Activated CD4-positive, alpha-beta T cell treated with anti-CD3 and anti-CD28 coated beads, Interleukin-2, amount 50 U/mL, for 48 hours (primary cell): ENCODE results near the gene SIK3.

Experiments
- DNase-seq, 2 experiments: peaks; one replicate each; pipeline ENCODE4 v3.0.0-alpha.2; 2020

Gene SIK3

DNA sequence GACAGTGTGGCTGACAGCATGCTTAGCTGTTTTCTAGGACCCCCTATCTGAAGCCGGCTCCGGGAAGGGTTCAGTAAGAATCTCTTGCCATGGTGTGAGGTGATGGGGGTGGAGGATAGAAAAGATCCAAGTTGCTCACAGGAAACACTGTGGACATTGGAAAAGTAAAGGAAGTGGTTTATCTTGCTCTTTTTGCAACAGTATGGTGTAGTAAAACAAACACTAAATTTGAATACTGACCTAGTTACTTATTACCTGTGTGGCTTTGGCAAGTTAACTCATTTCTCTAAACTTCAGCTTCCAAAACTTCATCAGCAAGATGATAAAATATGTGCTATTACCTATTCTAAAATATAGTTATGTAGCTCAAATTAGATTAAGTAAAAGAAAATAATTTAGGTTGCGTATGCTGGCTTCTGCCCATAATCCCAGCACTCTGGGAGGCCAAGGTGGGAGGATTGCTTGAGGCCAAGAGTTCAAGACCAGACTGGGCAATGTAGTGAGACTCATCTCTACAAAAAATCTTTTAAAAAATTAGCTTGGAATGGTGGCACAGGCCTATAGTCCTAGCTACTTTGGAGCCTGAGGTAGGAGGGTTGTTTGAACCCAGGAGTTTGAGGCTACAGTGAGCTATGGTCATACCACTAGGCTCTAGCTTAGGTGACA is 209.2 kb downstream of the SIK3 start:
- no peak for DNase-seq

DNA sequence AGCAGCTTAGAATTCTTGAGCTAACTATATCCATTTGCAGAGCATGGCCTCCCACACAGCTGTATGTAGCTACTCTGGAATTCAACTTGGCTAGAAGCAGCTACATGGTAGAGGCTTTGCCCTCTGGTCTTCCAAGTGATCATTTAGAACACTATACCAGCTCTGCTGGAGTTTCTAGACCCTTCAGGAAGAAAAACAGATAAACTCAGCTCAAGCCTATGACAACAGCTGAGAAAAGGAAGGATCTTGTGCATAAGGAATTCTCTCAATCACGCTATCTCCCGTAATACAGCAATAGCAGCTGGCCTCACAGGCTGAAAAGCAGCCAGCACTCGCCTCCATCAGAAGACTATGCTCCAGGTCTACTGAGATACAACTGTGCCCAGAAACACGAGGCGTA is 210.2 kb downstream of the SIK3 start:
- DNase-seq, result no peak

DNA sequence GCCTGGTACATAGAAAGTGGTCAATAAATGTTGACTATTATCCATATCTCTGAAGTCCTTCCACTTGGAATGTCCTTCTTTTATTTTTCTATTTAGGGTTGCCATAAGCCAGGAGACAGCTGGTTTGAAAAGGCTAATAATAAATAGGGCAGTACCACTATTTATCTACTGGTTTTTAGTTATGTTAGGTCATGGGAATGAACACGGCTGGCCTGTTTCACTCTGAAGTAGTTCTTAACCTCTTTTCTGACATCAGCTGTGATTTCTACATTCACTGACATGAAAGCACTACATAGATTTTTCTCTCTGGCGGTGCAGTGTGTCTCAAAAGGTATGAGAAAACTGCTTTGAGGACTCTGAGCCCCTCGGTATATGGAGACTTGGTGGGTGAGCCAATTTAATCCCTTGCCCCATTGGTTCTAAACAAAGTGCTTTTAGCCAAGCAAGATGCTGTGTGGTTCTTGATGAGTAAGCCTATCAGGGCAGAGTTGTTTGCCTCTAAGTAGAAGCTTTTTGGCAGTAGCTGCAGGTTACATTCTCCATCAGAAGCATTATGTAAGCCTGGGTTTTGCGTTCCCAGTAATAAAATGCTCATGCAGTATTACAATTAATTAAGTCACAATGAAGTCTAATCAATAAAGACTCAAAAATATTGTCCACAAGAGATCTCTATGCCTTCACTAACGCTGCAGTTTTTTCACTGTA is 212.1 kb downstream of the SIK3 start:
- DNase-seq, result no peak

DNA sequence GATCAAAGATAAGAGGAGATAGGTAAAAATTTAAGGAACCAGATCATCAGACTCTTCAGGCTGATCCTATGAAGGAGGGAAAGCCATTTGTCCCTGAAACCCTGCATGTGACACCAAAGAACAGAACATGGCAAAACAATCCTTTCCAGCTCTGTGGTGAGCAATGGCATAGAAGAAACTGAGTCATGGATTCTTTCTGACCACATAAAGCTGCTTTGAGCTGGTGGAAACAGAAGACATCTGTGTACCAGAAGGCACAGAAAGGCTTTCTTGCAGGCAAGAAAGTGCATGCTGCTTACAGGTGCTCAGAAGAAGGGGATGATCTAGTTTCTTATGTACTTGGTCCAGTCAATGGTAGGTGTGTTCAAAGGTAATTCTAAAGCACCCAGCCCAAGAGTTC is 215.8 kb downstream of the SIK3 start:
- DNase-seq, result no peak

DNA sequence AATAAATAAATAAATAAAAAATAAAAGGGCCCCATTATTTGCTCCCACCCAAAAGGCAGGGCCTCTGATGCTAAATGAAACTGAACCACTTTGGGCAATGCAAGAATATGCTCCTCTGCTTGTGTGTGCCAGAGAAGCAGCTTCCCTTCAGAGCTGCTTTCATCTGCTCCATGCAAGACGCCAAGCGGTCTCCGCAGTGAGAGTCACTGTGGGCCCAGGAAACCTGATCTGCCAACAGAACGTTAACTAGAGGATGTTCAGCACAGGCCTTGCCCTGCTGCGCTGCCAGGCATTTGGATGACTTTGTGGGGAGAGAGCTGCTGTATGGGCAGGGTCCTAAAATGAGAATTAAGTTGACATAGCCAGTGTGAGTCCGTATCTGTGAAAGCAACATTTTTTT is 217.1 kb downstream of the SIK3 start:
- DNase-seq, result no peak

DNA sequence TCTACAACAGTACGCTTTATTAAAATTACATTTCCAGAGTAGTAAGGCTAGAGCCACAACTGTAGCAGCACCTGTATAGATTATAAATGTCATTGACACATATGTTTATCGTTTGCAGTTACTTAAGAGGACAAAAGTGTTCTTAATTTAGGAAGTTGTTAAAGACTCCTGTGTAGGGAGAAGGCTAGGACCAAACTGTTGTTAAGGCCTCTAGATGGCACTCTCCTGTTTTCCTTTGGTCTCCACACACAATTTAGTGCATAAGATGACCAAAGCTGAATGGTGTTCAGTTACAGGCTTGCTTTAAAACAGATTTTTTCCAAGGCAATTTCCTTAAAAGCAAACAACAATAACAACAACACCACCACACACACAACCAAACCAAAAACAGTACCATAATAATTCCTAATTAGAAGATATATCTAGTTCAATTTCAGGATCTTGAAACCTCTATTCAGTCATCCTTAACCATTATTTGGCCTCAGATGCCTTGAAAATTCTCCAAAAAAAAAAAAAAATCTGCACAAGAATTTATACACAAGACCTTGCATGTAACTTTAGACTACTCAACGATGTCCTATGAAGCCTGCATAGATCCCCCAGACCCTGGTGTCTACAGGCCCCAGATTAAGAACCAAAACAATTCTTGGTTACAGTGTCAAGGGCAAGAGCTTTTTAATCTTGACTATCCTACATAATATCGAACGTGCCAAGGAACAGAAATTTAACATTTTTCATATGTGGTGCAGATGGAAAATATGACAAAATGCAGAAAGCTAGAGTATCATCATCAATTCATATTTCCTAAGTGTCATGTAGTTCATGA is 218.2 kb downstream of the SIK3 start:
- DNase-seq, result no peak

DNA sequence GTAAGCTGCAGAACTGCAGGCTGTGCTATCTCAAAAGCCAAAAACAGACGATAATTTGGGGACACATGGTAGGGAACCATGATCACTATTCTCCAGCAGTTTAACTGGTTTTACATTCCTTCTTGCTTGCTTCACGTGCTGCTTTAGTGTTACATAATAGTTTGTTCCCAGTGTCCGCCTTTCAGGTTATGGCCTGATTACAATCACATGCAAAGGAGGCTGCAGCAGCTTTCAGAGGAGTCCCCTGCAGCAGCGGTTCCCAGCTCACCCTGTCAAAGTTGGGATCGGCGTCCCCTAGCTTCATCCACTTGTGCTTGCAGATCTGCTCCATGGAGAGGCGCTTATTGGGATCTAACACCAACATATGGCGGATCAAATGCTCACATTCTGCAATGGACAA is 221.6 kb downstream of the SIK3 start:
- DNase-seq, result no peak

DNA sequence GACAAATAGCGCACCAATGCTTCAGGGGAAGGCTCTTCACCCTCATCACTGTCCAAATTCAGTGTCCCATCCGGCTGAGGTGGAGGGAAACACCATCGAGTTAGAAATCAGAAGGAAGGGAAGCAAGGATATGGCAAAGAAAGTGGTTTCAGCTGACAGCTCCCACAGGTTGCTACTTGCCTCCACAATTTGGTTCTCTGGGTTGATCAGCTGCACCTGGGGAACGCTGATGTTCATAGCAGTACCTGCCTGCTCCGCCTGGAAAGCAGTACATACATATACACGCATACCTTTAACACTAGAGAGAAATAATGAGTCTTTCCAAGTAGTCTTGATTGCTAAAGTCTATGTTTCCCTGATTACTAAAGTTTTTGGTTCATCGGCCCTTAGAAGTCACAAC is 223.0 kb downstream of the SIK3 start:
- no peak for DNase-seq

DNA sequence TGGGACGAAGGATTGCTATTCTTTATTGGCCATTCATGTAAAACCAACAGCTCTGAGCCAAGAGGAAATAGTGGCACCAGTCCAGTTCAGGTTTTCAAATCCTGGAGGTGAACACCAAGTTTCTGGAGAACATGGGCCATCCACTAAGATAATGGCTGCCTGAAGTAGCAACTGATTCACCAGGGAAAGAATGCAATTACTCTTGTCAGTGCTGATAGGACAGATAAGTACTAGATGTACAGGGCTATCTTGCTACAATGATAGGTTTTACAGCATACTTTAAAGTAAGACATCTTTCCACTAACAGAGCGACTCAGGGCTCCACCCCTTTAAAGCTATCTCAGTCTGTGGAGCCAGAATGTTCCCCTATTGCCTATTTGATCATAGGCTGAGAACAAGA is 224.0 kb downstream of the SIK3 start:
- DNase-seq, result no peak

DNA sequence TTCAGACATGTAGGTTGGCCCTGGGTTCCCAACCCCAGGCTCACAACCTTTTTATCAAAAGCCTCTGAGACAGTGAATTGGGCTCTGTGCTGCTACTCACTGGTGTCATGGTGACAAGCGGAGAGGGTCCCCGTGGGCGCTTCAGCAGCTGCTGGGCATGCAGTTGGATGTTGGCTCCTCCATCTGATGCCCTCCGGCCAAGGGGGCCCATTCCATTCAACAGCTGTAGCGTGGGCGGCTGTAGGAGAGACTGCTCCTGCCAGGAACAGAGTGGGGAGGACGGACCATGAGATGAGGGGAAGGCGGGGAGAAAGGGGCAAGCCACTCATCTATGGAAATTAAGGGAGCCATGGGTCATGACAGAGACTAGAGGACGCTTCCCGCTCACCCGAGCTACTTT is 224.8 kb downstream of the SIK3 start:
- DNase-seq, result no peak

DNA sequence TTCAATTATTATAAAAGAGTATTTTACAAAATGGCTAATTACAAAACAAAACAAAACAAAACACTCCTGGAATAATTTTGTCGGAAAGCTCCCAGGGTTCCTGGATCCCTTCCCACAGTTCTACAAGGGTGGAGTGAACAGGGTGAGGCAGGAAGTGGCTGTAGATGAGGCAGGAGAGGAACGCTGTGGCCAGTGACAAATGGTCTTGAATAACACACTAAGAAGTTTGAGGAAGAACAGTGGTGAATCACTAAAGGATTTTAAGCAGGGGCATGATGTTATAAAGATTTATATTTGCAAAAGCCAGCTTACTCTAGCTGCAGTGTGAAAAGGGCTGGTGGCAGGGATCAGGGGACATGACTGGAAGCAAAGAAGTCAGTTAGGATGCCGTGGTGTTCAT is 227.0 kb downstream of the SIK3 start:
- no peak for DNase-seq

DNA sequence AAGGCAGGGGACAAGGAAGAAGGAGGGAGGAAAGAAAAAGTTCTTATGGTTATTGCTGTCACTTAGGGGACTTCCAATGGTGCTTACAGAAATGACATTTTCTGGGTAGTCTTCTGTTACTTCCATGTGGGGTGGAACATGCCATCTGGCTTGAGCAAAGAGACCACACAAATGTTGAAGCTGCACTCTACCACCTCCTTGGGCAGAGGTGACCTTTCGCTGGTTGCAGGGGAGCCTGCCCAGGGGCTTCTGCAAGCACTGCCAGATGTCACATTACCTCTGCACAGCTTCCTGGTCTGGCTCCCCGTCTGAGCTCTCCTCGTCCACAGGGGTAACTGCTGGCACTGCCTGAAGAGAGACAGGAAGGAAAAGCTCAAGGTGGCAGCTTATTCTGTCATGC is 228.2 kb downstream of the SIK3 start:
- DNase-seq, result no peak

DNA sequence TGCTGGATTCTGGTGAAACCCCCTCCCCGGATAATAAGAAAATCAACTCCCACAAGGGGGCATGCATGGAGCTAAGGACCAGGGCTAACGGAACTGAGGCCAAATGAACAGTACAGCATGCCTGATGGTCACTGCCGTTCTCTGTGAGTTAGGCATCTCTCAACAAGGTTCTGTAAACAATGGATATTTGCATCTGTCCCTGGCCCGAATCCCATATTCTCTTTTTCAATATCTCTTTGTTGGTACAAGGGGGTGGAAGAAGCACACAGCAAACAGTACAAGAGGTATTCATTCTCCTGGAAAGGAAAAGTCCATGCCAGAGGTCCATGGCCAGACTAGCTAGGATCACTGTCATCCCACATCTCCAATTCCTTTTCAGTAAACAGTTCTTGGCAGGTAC is 228.6 kb downstream of the SIK3 start:
- DNase-seq, result no peak

DNA sequence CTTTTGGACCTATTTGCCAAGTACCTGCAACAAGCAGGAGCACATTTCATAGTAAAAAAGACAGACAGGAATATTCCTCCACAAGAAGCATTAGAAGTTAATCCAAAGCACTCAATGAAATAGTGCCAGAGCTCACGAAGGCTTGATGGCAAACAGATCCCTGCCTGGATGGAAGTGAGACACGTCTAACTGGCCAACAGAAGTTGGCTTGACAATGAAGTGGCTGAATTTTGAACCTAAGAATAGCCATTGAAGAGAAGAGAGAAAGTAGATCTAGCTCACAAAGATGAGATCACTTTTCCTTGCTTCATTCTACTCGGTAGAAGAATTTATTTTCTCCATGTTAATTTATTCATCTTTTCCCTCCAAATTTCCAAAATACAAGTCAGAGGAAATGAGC is 230.2 kb downstream of the SIK3 start:
- no peak for DNase-seq

DNA sequence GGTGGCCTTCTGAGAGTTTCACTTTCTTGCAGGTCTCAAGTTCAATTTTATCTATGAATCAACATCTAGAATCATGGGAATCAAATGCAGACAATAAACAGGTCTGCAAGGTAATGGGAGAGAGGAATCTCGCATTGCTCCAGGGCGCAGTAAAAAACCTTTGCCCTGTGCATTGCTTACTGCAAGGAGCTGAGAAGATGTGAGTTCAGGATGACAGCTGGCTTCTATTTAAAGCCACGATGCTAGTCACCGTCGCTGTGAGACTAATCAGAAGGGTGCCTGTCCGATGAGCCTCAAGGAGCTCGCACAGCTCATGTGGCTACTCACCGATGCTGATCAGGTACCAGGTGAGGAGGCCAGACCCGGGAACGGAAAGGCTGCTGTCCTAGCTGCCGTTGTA is 230.6 kb downstream of the SIK3 start:
- no peak for DNase-seq

DNA sequence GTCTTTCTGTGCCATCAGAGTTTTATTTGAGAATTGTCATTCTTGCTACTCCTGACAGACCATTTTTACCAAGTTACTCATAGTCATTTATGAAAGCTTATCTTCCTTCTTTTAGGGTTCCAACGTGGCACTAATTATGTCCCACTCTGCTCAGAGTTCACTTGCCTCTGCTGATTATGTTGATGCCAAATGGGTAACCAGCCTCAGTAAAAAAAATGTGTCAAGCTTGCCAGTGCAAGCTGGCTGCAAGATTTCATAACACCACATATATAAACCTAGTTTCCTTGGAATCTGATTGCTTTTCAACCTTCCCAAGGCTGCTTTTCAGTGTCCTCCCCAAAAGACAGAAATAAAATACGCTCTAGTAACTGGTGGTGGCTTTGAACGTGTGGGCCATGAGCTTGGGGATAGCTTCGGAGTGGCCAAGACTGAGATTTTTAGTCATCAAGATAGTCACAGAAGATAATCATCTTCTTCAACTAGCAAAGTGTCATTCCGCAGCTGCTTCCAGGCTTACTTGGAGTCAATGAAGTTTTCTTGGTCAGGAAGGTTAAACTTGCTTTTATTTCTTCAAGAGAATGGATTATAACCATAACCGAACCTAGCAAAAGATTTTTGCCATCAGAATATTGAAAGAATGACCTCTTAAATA is 231.3 kb downstream of the SIK3 start:
- DNase-seq, result no peak

DNA sequence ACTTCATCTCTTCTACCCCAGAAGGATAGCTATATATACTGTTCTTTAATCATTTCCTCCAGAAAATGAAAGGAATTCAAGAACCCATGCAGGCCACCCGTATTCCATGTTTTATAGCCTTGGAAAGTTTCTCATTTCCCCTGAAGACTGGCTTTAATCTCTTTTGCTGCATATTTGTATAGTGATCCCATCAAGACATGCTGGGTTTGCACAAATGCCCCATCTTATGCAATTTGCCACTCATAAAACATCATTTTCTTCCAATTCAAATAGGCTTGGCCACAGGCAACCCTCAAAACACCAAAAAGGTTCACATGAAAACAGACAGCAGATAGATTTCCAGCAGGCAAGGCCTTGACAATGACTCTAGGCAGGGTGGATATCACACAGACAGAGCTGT is 232.5 kb downstream of the SIK3 start:
- no peak for DNase-seq

DNA sequence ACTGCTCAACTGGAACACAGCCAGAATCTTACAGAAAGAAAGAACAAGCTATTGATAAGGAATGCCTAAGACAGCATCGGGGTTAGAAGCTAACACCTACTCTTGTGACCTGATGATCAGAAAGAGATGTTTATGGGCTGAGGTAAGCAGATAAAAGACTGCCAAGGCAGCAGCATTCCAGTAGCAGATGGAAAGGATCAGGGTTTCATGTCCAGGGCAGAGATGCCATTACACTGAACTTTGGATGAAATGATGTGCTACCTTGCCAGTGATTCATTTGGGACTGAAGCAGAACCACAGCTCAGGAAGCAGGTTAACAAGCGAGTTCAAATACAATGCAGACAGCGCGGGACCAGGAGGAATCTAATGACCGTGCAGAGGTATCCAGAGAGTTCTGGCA is 233.7 kb downstream of the SIK3 start:
- no peak for DNase-seq

DNA sequence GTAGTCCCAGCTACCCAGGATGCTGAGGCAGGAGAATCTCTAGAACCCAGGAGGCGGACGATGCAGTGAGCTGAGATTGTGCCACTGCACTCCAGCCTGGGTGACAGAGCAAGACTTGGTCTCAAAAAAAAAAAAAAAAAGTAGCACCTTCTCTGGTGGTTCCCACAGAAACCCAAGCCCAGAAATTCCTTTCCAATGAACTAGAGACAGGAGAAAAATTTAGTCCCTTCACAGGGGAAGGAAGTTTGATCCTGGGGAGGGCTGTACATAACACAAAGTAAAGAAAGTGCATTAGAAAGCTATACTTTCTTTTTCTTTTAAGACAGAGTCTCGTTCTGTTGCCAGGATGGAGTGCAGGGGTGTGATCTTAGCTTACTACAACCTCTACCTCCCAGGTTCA is 235.3 kb downstream of the SIK3 start:
- DNase-seq, result no peak

DNA sequence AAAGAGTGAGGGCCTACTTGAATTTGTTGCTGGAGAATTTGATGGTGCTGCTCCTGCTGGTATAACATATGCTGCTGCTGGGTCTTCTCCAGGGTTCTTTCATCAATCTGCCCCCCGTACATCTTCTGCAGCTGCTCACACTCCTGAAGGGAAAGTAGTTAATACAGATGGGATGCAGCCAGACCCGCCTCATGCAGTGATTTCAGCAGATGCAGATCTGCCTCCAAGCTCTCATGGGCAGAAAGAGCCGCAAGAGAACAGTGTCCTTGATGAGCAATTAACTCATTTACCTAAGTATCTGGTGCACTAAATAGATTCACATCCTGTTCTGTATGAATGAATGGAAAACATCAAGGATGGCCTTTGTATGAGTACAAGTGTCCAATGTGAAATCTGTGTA is 236.0 kb downstream of the SIK3 start:
- DNase-seq, result no peak

DNA sequence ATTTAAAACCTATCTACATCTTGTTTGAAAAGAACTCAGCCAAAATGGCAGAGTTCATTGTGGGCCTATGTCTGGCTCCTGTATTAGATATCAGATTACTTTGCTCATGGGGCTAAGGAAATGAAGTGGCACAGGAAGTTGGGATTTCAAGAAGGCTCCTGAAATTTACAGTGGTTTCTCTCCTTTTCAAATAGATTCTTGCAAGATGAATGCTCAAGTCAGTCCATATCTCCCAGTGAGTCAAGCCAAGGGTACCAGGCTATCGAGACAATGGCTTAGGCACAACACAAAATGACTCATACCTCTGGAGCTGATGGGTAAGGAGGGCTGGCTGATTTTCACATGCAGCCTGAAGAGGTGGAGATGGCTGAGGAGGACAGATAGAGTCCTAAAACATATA is 236.7 kb downstream of the SIK3 start:
- DNase-seq, result no peak

DNA sequence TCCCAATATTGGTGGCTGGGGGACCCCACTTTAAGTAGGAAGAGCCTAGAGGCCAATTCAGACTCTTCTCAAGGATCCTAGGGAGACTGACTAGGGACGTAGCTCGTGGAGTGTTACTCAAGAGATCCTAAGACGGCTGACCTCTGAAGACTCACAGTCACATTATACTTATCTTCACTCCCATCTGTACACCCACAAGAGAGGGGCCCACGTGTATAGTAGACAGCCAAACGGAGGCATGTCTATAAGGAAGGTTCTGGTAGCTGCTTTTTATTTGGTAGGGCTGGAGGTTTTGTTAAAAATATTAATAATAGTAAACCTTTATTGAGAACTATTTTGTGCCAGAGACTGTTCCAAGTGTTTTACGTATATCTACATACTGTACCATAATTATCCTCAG is 237.9 kb downstream of the SIK3 start:
- no peak for DNase-seq

DNA sequence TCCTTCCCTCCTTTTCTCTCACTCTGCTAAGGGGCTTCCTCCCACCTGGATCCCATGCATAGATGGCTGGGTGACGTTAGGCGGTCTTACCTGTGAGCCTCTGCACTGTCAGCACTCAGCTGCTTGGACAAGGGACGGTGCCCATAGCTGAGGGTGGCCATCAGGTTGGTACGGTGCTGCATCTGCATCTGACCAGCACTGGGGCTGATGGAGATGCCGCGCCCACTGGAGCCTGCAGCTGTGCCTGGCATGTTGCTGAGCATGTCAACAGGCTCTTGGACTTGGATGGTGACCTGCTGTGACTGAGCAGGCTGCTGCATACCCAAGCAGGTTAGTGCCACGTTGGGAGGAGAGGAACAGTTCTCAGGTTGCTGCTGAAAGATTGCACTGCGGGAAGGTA is 239.1 kb downstream of the SIK3 start:
- no peak for DNase-seq

DNA sequence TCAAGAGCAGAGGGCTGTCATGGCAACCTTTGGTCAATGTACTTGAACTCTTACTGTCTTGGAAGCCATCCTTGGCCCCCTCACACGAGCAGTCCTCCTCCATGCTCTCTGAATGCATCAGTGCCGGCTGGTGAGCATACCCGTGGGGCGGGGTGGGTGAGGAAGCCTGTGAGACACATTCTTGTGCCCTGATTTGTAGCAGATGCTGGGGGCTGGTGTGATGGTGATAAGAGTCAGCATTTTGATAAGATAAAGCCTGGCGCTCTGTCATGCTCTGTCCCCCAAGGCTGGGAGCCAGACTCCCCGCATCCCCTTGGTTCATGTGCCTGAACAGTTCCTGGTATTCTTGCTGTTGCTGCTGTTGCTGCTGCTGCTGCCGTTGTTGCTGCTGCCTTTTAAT is 240.3 kb downstream of the SIK3 start:
- DNase-seq, result no peak
